Naive thymus-derived CD4-positive, alpha-beta T cell (primary cell): ENCODE data around the gene CATSPER1. TPM values are rescaled to one million over a fixed set of nuclear protein-coding genes. Genes with fewer than 3 reads are reported as not detected.

Source experiments
- ATAC-seq: fragments of 150-1000 bp; cut with Tn5 transposase; 2 replicates; pipeline ENCODE4 v1.10.0; 2021; ENCODE audit warnings: mild to moderate bottlenecking, moderate library complexity
- CTCF ChIA-PET: fragments of 350-600 bp; sonication (Branson Sonifier 250); formaldehyde crosslinking; loops from one replicate; lab custom pipeline; 2021; ENCODE audit warnings: antibody characterized with exemption; lab: Charles Lee
- POLR2A ChIA-PET: fragments of 350-600 bp; sonication (Branson Sonifier 250); formaldehyde crosslinking; loops from one replicate; lab custom pipeline; 2021; ENCODE audit warnings: antibody characterized with exemption, inconsistent platforms; lab: Charles Lee
- DNase-seq, 9 donors: peaks; one replicate each; pipeline versions ENCODE4 v3.0.0 to v3.0.0-alpha.2; 2020 to 2022; ENCODE audit warnings: mixed read lengths in 1 of 9
- H3K27ac ChIP-seq: one replicate; pipeline ENCODE4 v1.7.0; 2013; ENCODE audit warnings: mild to moderate bottlenecking, low read depth, low read length, moderate library complexity
- H3K27me3 ChIP-seq, 2 donors: one replicate each; pipeline ENCODE4 v1.7.0; 2013; ENCODE audit warnings: low read length in 2 of 2, mild to moderate bottlenecking in 2 of 2, moderate library complexity in 2 of 2; ENCODE audit not compliant: control insufficient read depth in 2 of 2, insufficient read depth in 2 of 2
- H3K36me3 ChIP-seq, 3 experiments: 1 replicate in 2 of 3; 2 replicates in 1 of 3; pipeline ENCODE4 v1.7.0; 2013; ENCODE audit warnings: low read length in 3 of 3, mild to moderate bottlenecking in 3 of 3, moderate library complexity in 1 of 3; ENCODE audit not compliant: insufficient read depth in 3 of 3, control insufficient read depth in 2 of 3
- H3K4me1 ChIP-seq, 2 donors: one replicate each; pipeline ENCODE4 v1.7.0; 2013; ENCODE audit warnings: low read length in 2 of 2, mild to moderate bottlenecking in 2 of 2, moderate library complexity in 1 of 2; ENCODE audit not compliant: control insufficient read depth in 2 of 2, insufficient read depth in 2 of 2
- H3K4me3 ChIP-seq: 2 replicates; pipeline ENCODE4 v1.7.0; 2013; ENCODE audit warnings: mild to moderate bottlenecking, low read length
- H3K9me3 ChIP-seq, 3 experiments: 1 replicate in 2 of 3; 2 replicates in 1 of 3; pipeline ENCODE4 v1.7.0; 2013; ENCODE audit warnings: low read length in 3 of 3; ENCODE audit not compliant: control insufficient read depth in 2 of 3
- H3K27ac Mint-ChIP-seq, 9 donors: one replicate each; pipeline ENCODE4 v1.8.0; 2020 to 2022; ENCODE audit warnings: mixed read lengths in 9 of 9, mild to moderate bottlenecking in 8 of 9, moderate library complexity in 5 of 9, inconsistent platforms in 2 of 9
- H3K27me3 Mint-ChIP-seq, 5 donors: one replicate each; pipeline ENCODE4 v1.8.0; 2021 to 2022; ENCODE audit warnings: mixed read lengths in 5 of 5, mild to moderate bottlenecking in 1 of 5
- H3K36me3 Mint-ChIP-seq, 5 donors: one replicate each; pipeline ENCODE4 v1.8.0; 2020 to 2022; ENCODE audit warnings: mixed read lengths in 5 of 5, mild to moderate bottlenecking in 3 of 5, inconsistent platforms in 1 of 5
- H3K4me1 Mint-ChIP-seq, 7 donors: one replicate each; pipeline ENCODE4 v1.8.0; 2020 to 2022; ENCODE audit warnings: mixed read lengths in 7 of 7, mild to moderate bottlenecking in 3 of 7, inconsistent platforms in 1 of 7
- H3K4me3 Mint-ChIP-seq, 10 donors: one replicate each; pipeline ENCODE4 v1.8.0; 2020 to 2022; ENCODE audit warnings: mild to moderate bottlenecking in 10 of 10, mixed read lengths in 10 of 10, moderate library complexity in 6 of 10, inconsistent platforms in 2 of 10
- H3K9me3 Mint-ChIP-seq, 11 donors: one replicate each; pipeline ENCODE4 v1.8.0; 2020 to 2022; ENCODE audit warnings: mixed read lengths in 11 of 11, mild to moderate bottlenecking in 4 of 11, inconsistent platforms in 1 of 11, moderate library complexity in 1 of 11
- intact Hi-C, 2 donors: fragments of 100-400 bp; cut with micrococcal nuclease; formaldehyde crosslinking; loops; one replicate each; pipeline ENCODE4 v1.15.1; 2023
- polyA plus RNA-seq, 2 donors: library from polyadenylated mRNA; unstranded; fragments of 300-500 nt; fragmentation: Illumina TruSeq; gene quantifications; one replicate each; pipeline ENCODE4 v1.2.3, GENCODE V29; 2021
- total RNA-seq, 6 experiments: library from RNA in 5 of 6; stranded (reverse) in 5 of 6; gene quantifications; 1 replicate in 5 of 6; 2 replicates in 1 of 6; pipeline ENCODE4 v1.2.3 and lab custom pipeline; 2021 to 2026

Gene CATSPER1
- total and polyA plus RNA-seq, 7 experiments from 2014 or later, result 1.4 to 4.2 TPM; not detected in 5

DNA sequence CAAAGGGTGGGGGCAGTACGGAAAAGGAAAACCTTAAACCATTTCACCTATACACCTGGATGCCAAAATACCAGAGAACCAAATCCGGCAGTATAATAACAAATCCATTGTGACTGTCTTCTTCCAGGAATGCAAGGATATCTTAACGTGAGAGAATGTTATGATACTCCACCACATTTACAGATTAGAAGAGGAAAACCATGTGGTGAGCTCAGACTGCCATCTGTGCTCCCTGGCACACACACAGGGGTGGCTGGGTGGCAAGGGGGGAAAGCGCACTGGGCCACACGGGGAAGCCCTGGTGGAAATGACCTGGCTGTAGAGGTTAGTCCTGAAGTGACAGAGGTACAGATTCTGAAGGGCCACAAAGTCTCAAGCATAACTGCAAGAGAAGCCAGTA is 34.2 kb downstream of the CATSPER1 start:
- Histone ChIP-seq H3K4me1 (no peaks in the 10 kb centered on the region), H3K27me3 (no peaks in the 10 kb centered on the region), H3K27ac (no peak overlapping the region), H3K4me3 (no peak overlapping the region), H3K36me3 (peaks cover 0 to 9% (median 0%) of the 10 kb centered on the region in 3 experiments), H3K9me3 (no peaks in the 10 kb centered on the region)
- DNase-seq (no peak), ATAC-seq (no peak)
- Mint-ChIP-seq H3K4me1 (peaks cover 2 to 10% (median 7%) of the 10 kb centered on the region in 7 donors), H3K27ac (peak overlapping the region in 3 of 9 donors; percentile 24 to 56 (median 50)), H3K36me3 (peaks cover 4 to 10% (median 5%) of the 10 kb centered on the region in 5 donors), H3K4me3 (no peak overlapping the region), H3K9me3 (peaks cover 0 to 2% (median 0%) of the 10 kb centered on the region in 11 donors), H3K27me3 (no peaks in the 10 kb centered on the region)
- CTCF ChIA-PET, result interaction anchor here (0.6 to 8.8 kb wide), 6 partner anchors 30 to 582 kb away, joined by 3 to 85 read pairs (median 4); partner anchors contain the start of genes FIBP and KAT5
- intact Hi-C loops, result no loop called here
- POLR2A ChIA-PET, result interaction anchor here (0.7 to 1.5 kb wide), 6 partner anchors 20 to 500 kb away, joined by 3 to 4 read pairs (median 3); partner anchors contain the start of genes CCDC85B and CST6

DNA sequence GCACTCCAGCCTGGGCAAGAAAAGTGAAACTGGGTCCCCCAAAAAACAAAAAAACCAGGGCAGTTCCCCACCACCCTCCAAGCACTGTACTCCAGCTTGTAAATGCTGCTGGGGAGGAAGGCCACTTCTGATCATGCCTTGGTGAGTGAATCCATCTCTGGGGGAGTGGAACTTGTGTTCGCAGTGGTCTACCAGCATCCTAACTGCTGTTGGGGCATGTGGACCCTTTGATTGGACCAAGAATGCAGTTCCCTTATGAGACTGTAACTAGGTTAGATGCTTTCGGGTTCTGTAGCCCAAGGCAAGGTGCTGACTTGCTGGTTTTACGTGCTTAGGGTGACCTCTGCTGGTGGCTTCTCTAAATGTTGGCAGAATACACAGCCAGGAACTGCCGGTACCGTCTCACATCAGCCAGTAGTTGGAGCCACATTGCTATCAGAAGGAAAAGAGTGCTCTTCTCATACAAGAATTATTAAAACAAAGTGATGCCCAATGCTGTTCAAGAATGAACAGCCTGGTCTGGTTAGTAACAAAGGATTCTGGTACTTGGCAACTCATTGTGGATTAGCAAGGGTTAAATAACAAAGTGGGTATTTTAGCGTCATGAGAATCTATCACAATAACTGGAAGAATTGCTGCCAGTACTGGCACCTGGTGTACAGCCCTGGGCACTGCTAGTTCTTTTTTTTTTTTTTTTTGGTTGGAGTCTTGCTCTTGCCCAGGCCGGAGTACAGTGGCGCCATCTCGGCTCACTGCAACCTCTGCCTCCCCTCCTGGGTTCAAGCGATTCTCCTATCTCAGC is 37.3 kb downstream of the CATSPER1 start:
- DNase-seq (peak; percentile 66 to 95 (median 91)), ATAC-seq (peak; percentile 100)
- H3K36me3 ChIP-seq, result no peaks in the 10 kb centered on the region
- intact Hi-C loops, result loop anchor here (1.0 to 2.0 kb wide), 16 partner anchors 13 to 363 kb away; partner anchors contain the start of genes AP5B1 (in 2 of the 2), CFL1 (in 2 of the 2), FIBP (in 2 of the 2) and BANF1 (in 1 of the 2)
- no peaks in the 10 kb centered on the region for H3K27me3 Mint-ChIP-seq
- peaks cover 0 to 3% (median 0%) of the 10 kb centered on the region in 5 donors for H3K36me3 Mint-ChIP-seq
- ChIA-PET CTCF (interaction anchor here (0.6 to 8.8 kb wide), 11 partner anchors 29 to 277 kb away, joined by 3 to 85 read pairs (median 3); partner anchors contain the start of genes CCDC85B, FIBP and KAT5), POLR2A (interaction anchor here (1.2 to 1.5 kb wide), 3 partner anchors 98 to 277 kb away, joined by 4 to 5 read pairs (median 4); partner anchors contain the start of genes CCDC85B and KAT5)
- H3K4me1 ChIP-seq, result no peaks in the 10 kb centered on the region
- no peaks in the 10 kb centered on the region for H3K27me3 ChIP-seq
- peaks cover 0 to 2% (median 0%) of the 10 kb centered on the region in 11 donors for H3K9me3 Mint-ChIP-seq
- H3K4me3 Mint-ChIP-seq, result no peak overlapping the region
- H3K4me3 ChIP-seq, result no peak overlapping the region
- no peaks in the 10 kb centered on the region for H3K9me3 ChIP-seq
- peaks cover 5 to 7% (median 6%) of the 10 kb centered on the region in 7 donors for H3K4me1 Mint-ChIP-seq
- H3K27ac Mint-ChIP-seq, result peak overlapping the region; percentile 0 to 90 (median 74)
- H3K27ac ChIP-seq, result no peak overlapping the region

DNA sequence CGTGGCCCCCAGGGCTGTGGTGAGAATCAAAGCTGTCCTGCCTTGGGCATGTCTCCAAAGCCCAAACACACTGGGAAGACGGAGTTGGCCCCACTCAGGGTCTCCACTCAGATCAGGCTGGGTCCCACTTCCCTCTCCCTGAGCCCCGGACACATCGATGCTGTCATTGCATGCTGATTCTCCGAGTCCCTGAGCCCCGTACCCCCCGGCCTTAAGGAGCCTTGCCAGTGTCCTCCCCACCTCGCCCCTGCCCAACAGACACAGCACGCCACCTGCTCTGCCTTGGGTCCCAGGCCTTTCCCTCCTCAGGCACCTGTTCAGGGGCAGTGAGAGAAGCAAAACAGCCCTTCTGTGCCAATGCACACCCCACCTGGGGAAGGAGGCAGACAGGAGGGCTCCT is 38.9 kb downstream of the CATSPER1 start:
- ATAC-seq, result no peak
- H3K36me3 Mint-ChIP-seq, result peaks cover 0 to 1% (median 0%) of the 10 kb centered on the region in 5 donors

DNA sequence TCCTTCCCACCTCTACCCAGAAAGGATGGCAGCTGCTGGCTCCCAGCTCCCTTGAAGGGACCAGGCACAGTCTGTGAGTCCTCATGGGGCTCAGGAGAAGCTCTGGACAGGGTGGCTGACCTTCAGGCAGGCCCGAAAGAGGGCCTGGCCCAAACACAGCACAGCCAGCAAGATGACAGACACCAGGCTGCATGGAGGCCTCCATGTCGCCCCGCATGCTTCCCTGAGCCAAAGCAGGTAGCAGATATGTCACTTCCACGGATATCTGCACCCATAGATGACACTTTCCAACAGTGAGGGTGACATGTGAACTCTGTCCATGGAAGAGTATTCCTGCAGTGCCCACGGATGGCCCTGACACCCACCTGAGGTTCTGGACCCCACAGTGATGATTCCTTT is 42.7 kb downstream of the CATSPER1 start:
- Mint-ChIP-seq H3K27ac (no peak overlapping the region), H3K27me3 (no peaks in the 10 kb centered on the region), H3K36me3 (peaks cover 0 to 6% (median 0%) of the 10 kb centered on the region in 5 donors), H3K4me3 (no peak overlapping the region), H3K9me3 (peaks cover 0 to 2% (median 0%) of the 10 kb centered on the region in 11 donors), H3K4me1 (peaks cover 0 to 6% (median 0%) of the 10 kb centered on the region in 7 donors)
- no peak overlapping the region for H3K27ac ChIP-seq
- H3K36me3 ChIP-seq, result peaks cover 0 to 12% (median 0%) of the 10 kb centered on the region in 3 experiments
- H3K4me3 ChIP-seq, result no peak overlapping the region
- DNase-seq (no peak), ATAC-seq (no peak)
- no peaks in the 10 kb centered on the region for H3K27me3 ChIP-seq
- ChIA-PET CTCF (interaction anchor here (1.0 kb wide), 1 partner anchor 100 kb away, joined by 3 read pairs; no protein-coding TSS in a partner anchor), POLR2A (interaction anchor here (1.3 kb wide), 1 partner anchor 26 kb away, joined by 3 read pairs; no protein-coding TSS in a partner anchor)
- no peaks in the 10 kb centered on the region for H3K9me3 ChIP-seq
- H3K4me1 ChIP-seq, result no peaks in the 10 kb centered on the region
- intact Hi-C loops, result no loop called here

More for the DNA sequence above, 38.9 kb downstream of the CATSPER1 start:
- Mint-ChIP-seq H3K9me3 (peaks cover 0 to 2% (median 0%) of the 10 kb centered on the region in 11 donors), H3K4me1 (peaks cover 5 to 7% (median 6%) of the 10 kb centered on the region in 7 donors), H3K27me3 (no peaks in the 10 kb centered on the region), H3K27ac (no peak overlapping the region), H3K4me3 (no peak overlapping the region)
- Histone ChIP-seq H3K27ac (no peak overlapping the region), H3K36me3 (no peaks in the 10 kb centered on the region), H3K9me3 (no peaks in the 10 kb centered on the region), H3K27me3 (no peaks in the 10 kb centered on the region), H3K4me1 (no peaks in the 10 kb centered on the region), H3K4me3 (no peak overlapping the region)
- DNase-seq, result no peak
- intact Hi-C loops, result no loop called here
- CTCF ChIA-PET, result interaction anchor here (8.8 kb wide), 1 partner anchor 102 kb away, joined by 85 read pairs; no protein-coding TSS in a partner anchor
- POLR2A ChIA-PET, result interaction anchor here (1.3 to 1.5 kb wide), 2 partner anchors 103 to 275 kb away, joined by 4 read pairs; partner anchors contain the start of gene KAT5

DNA sequence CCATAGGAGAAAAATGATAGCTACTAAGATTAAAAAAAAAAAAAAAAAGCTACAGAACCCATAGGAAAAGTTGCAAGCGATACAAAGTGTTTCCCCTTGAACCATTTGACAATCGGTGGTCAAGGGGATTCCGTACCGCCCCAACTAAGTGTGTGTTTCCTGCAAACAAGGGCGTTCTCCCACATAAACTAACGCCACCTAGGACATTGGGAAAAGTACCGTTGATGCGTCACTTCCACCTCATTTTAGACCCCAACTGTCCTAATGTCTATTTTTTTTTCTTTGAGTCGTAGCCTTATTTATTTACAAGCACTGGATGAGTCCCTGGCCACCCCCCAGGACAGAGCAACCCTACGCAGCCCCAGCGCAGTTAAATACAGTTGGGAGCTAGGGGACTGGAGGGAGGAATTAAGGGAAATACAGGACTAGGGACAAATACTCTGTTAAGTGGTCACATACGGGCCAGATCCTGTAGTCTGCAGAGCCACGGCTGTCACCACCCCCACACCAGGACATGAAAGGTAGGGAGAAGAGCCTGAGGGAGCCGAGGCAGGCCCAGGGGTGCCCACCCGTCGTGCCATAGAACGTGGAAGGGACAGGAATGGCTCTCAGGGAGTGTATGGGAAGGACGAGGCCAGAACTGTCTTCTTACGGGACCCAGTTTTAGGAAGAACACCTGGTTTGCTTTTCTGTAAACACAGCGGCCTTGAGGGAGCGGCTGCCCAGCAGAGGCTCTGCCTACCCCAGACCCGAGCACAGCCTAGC is 43.3 kb downstream of the CATSPER1 start:
- H3K4me3 ChIP-seq, result no peak overlapping the region
- peaks cover 0 to 17% (median 0%) of the 10 kb centered on the region in 3 experiments for H3K36me3 ChIP-seq
- H3K27me3 ChIP-seq, result no peaks in the 10 kb centered on the region
- Mint-ChIP-seq H3K4me3 (no peak overlapping the region), H3K36me3 (peaks cover 0 to 10% (median 0%) of the 10 kb centered on the region in 5 donors), H3K4me1 (peaks cover 0 to 5% (median 0%) of the 10 kb centered on the region in 7 donors), H3K9me3 (peaks cover 0 to 2% (median 0%) of the 10 kb centered on the region in 11 donors), H3K27ac (no peak overlapping the region), H3K27me3 (no peaks in the 10 kb centered on the region)
- no peaks in the 10 kb centered on the region for H3K4me1 ChIP-seq
- intact Hi-C loops, result no loop called here
- CTCF ChIA-PET, result interaction anchor here (1.0 kb wide), 1 partner anchor 99 kb away, joined by 3 read pairs; no protein-coding TSS in a partner anchor
- no peaks in the 10 kb centered on the region for H3K9me3 ChIP-seq
- POLR2A ChIA-PET, result no interaction called here
- ATAC-seq (no peak), DNase-seq (no peak)
- no peak overlapping the region for H3K27ac ChIP-seq
